COLO668 (cell line): Measurements from ENCODE around the gene GHR.

ENCODE experiments used
- DNase-seq: peaks from one replicate; lab custom pipeline; 2025; ENCODE audit not compliant: unreplicated experiment; lab: John Stamatoyannopoulos, UW

Gene GHR

GRCh38 chr5:42461507-42461906 lies 38.3 kb downstream of the GHR start:
- DNase-seq = no peak

DNA sequence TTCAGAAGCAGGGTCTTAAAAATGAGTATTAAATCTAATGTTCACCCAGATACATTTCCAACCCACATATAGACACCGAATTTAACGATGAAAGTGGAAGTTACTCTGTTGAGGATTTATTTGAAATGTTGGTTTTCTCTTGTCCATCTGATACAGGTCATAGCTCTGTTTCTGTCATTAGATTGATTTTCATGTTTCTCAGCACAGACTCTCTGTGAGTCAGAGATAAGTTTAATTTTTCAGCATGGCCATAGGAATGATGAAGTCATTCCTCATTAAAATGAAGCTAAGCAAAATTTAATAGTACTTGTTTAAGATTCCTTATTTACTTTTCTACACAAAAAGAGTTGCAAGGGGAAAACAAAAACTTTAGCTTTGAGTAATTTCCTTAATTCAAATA lies 38.8 kb downstream of the GHR start:
- no peak for DNase-seq

DNA sequence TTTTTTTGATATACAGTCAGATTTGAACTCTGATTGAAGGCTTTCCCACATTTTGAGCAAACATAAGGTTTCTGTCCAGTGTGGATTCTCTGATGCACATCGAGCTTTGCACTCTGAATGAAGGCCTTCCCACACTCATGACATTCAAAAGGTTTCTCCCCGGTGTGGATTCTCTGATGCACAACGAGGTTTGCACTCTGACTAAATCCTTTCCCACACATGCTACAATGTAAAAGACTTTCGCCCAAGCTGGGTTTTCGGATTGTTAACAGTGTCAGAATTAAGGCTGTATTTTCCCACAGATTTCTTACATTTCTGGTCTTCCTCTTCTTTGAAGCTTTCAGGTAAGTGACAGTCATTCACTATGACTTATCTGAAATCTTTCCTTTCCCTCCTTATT lies 44.3 kb downstream of the GHR start:
- no peak for DNase-seq

DNA sequence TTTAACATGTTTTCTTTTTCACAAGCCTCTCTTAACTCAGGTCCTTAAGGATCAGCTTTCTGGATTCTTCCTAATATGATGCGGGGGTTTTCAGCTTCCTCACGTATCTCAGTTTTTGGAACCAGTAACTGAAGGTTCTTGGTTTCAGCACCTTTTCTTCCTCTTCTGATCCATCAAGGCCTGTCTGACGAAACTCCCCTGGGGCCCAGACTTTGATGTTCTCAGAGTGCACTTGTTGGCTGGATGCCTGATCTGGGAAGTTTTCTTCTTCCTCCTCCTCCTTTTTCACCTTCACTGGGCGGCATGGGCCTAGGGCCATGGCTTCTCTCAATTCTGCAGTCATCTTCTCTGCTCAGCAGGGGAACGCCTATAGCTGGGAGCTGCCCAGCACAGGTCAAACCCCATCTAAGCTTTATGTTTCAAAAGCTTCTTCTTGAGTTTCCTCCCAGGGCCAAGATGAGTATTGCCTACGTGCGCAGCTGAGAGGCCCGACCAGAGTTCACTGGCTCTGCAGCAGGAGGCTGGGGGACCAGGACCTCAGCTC lies 44.8 kb downstream of the GHR start:
- DNase-seq = no peak

- no peak for DNase-seq
These were observed 60.4 kb downstream of the GHR start for GRCh38 chr5:42483472-42484154.

GRCh38 chr5:42487077-42487476 lies 63.8 kb downstream of the GHR start:
- DNase-seq = no peak

DNA sequence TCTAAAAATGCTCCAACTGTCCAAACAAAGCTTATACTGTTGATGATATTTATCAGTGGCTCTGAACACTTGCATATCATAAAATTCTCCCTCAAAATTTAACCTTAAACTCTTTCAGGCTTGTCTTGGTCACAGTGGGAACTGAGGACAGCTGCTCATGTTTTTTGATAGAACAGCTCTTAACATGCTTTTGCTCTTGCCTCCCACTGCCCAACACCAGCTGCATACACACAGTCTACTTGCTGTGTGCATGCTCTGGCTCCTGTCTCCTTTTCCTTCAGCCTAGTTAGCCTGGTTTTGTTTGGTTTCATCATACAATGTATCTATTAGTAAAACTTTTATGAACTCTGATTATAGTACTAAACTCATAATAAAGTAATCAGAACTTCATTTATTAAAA lies 64.6 kb downstream of the GHR start:
- no peak for DNase-seq

DNA sequence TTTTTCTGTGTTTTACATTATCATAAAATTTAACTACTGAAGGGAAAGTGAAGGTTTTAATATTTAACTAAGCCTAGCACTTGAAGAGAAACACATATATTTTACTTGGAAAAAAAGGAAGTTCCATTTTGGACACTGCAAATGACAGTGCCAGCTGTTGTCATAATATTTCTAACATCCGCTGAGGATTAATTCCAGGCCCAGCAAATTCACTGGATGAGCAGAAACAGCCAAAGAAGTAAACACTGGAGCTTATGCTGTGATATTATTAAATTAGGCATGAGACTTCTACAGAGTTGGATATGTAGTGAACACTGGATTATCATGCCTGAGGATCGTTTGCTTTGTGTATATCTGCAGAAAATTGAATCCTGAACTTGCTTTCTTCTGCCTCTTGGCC lies 67.6 kb downstream of the GHR start:
- no peak for DNase-seq

- no peak for DNase-seq
These were observed 68.5 kb downstream of the GHR start for GRCh38 chr5:42491699-42492098.

DNA sequence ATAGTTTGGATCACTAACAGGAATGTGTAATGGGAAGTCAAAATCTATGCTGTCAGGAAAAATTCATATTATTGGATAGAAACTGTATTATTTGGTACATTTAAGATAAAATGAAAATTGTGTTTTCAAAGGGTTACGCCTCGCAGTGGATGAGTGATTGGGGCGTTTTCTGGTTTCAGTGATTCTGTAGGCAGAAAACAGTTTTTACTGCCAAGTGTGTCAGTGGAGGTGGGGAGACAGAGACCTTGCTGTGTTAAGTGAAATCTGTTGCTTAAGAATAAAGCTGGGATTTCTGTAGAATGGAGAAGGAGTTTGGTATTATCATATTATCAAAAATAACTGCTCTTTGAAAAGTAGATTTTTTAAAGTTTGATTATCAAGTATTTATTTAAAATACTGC lies 69.7 kb downstream of the GHR start:
- DNase-seq = no peak

DNA sequence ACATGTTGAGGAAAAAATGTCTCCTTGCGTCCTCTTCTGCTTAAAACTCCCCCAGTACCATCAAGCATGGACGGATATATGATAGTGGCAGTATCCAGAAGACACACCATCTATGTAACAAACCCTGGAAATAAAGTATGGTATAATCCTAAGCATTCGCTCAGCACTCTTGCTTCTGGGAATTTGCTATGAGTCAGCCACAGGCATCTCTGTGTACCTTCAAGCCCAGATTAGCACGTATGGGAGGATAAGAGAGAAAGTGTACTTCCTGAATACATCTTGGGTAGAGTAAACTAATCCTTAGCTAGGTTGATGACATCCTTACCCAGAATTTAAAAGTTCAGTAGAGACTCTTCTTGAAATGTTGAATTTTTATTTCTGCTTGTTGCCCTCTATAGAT lies 71.2 kb downstream of the GHR start:
- DNase-seq = no peak

DNA sequence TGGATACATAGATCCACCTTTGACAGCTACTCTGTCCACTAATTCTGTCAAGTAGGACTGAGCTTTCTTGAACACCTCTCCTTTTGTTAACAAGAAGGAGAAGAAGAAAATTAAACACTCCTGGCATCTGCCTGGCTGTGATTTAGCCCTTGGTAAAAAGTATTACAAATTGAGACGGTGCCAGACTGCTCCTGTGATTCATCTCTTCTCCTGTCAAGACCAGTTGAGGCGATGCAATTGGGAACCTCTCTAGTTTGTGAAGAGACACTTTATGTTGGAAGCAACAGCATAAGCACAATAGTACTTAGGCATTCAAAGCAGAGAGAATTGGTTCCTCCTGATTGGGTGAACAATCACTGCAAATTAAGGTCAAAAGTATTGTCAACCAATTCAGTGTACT lies 72.7 kb downstream of the GHR start:
- no peak for DNase-seq

DNA sequence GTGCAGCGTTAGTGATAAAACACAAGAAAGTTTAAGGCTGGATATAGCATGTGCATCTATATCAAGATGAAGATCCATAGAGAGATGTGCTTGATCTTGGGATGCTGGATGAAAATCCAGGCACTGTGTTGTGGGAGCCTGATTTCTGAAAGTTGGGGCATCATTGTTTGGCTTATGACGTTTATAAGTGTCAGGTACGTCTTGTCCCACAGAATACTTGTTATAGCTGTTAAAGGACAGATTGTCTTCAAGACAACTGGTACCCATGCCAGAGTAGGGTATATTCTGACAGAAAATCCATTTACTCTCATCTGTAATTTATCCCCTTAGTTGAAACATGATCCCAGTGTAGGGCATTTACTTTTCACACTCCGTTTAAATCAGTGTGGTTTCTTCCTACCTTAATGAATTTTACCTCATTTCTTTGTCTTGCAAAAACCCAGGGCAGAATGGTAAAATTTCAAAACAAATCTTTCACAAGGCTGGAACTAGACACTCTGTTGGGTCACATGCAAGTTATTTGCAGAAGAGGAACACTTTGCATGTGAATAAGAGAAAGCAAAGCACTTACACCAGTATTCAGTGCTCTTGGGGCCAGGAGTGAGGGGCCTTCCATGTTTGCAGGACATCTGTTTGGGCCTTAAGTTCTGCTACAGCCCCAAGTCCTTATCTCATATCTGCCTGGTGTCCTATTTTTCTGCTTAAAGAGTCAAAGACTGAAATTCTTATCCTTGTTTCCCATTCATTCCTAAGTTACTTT lies 73.3 kb downstream of the GHR start:
- no peak for DNase-seq

GRCh38 chr5:42498000-42498399 lies 74.8 kb downstream of the GHR start:
- no peak for DNase-seq

GRCh38 chr5:42499016-42499415 lies 75.8 kb downstream of the GHR start:
- no peak for DNase-seq

- DNase-seq = no peak
These were observed 76.9 kb downstream of the GHR start for GRCh38 chr5:42500003-42500599.

- DNase-seq = no peak
These were observed 79.6 kb downstream of the GHR start for GRCh38 chr5:42502613-42503470.

GRCh38 chr5:42506662-42507061 lies 83.4 kb downstream of the GHR start:
- DNase-seq = no peak

DNA sequence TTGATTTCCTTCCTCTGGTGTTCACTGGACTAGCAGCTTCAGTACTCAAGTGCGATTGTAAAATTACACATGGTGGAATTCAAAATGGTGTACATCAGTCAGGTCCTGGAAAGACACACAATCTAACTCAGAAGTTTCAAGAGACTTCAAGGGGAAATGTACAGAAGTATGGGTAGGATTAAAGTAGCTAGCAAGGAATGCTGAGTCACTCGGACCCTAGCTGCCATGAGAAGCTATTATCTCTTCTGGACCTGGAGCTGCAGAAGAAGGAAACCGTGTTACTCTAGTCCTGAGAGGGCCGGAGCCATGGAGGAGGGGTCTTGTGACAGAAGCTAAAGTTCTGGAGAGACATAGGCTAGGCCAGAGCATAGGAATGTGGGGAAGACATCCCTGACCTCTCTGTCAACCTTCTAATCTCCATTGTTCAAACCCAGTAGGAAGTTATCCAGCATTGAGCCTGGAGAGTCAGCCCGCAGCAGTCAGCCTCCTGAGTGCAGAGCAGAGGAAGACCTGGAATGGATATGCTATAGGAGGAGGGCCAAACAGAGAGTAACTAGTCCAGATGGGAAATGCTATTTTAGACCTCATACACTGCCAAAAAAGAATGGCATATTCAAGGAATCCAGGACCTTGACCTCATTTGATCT lies 84.3 kb downstream of the GHR start:
- DNase-seq = no peak

GRCh38 chr5:42513246-42513645 lies 90.0 kb downstream of the GHR start:
- no peak for DNase-seq

DNA sequence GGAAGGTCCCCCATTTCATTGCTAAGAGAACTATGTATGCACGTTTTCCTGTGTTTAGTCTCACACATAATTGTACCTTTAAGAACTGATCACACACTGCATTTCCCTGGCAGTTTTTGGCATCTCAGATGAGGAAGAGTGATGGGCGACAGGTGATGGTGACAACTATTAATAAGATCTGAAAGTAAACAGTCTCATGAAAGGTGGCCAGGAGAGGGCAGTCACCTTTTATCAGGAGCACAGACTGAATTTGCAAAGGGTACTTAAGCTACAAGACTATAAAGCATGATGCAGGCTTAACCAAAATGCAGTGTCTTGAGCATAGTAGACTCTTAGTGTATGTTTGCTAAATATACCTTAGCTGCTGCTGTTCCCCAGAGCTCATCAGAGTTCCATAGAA lies 91.5 kb downstream of the GHR start:
- peak; percentile 6 for DNase-seq
